ENCODE results near the gene DCC. TPM values are rescaled to one million over a fixed set of nuclear protein-coding genes. Genes with fewer than 3 reads are reported as not detected.

Gene DCC
- total RNA-seq, 3 donors from 2014 or later = under 0.01 to 1.6 (median 0.15) TPM

DNA sequence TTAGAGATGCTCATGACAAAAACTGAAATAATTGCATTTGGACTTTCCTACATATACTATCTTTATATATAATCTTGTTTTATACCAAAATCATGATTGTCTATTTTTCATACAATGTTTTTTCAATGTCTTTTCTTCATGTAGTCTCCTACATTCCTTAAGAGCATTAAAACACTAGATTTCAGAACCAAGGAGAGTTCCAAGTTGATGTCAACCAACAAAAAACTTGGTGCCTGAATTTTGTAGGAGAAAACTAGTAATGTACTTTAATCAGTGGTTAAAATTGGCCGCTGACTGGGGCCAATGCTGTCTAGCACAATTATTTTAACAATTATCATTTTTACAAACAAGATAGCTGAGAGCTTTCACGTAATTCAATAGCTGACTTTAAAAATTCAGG, 678.8 kb downstream of the DCC start:
- Histone ChIP-seq H3K27me3 (no peaks in the 10 kb centered on the region), H3K4me1 (no peaks in the 10 kb centered on the region), H3K36me3 (no peaks in the 10 kb centered on the region), H3K27ac (no peak overlapping the region), H3K4me3 (no peak overlapping the region), H3K9me3 (no peaks in the 10 kb centered on the region)
- intact Hi-C loops (cut with DNase I; ENCODE audit: low total_unique reads) = no loop called here
- TF ChIP-seq POLR2A (IDR thresholded peaks at IDR 0.05) (no peak), POLR2AphosphoS5 (IDR thresholded peaks at IDR 0.05) (no peak)
- TF ChIP-seq, protein P1, sequence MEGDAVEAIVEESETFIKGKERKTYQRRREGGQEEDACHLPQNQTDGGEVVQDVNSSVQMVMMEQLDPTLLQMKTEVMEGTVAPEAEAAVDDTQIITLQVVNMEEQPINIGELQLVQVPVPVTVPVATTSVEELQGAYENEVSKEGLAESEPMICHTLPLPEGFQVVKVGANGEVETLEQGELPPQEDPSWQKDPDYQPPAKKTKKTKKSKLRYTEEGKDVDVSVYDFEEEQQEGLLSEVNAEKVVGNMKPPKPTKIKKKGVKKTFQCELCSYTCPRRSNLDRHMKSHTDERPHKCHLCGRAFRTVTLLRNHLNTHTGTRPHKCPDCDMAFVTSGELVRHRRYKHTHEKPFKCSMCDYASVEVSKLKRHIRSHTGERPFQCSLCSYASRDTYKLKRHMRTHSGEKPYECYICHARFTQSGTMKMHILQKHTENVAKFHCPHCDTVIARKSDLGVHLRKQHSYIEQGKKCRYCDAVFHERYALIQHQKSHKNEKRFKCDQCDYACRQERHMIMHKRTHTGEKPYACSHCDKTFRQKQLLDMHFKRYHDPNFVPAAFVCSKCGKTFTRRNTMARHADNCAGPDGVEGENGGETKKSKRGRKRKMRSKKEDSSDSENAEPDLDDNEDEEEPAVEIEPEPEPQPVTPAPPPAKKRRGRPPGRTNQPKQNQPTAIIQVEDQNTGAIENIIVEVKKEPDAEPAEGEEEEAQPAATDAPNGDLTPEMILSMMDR (IDR thresholded peaks at IDR 0.05) = no peak
- DNase-seq (ENCODE audit: low spot score in 2 of 2) = no peak

DNA sequence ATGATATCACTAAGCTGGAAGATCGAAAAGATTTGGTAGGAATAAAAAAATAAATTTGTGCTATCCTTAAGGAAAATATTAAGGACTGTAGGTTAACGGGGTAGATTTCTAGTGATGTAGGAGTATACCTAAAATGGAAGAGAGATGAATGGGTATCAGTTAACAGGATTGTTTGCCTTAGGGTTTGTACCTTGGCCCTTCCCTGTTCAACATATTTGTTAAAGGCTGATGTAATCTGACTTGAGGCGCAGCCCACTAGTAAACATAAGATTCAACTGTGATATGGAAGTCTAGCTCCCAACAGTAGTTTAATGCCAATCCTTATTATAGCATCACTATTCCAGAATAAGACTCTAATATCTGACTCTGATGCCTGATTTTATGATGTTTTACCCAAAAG, 685.2 kb downstream of the DCC start:
- Histone ChIP-seq H3K9me3 (no peaks in the 10 kb centered on the region), H3K27ac (no peak overlapping the region), H3K27me3 (no peaks in the 10 kb centered on the region), H3K4me3 (no peak overlapping the region), H3K4me1 (no peaks in the 10 kb centered on the region), H3K36me3 (no peaks in the 10 kb centered on the region)
- intact Hi-C loops (cut with DNase I; ENCODE audit: low total_unique reads) = no loop called here
- no peak for DNase-seq (ENCODE audit: low spot score in 2 of 2)
- TF ChIP-seq POLR2A (IDR thresholded peaks at IDR 0.05) = no peak
- TF ChIP-seq, protein P1 (IDR thresholded peaks at IDR 0.05) = no peak
- no peak for TF ChIP-seq POLR2AphosphoS5 (IDR thresholded peaks at IDR 0.05)

DNA sequence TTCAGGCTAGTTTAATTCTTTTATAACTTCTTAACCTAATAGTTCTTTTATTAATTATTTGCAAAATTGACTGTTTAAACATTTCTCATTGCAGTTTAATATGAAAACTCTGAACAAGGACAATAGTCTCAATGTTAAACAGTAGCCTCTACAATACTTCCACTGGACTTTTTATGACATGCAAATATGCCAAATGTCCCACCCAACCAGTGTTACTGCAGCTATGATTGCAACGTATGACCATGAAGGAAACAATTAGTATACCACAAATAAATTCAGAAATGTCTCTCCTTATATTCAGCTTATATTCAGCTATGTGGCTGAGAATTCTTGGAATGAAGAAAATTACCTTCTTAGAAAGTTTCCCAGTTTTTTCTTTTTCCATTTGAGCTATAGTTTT, 688.6 kb downstream of the DCC start:
- H3K4me3 ChIP-seq = no peak overlapping the region
- TF ChIP-seq, protein P1 (IDR thresholded peaks at IDR 0.05) = no peak
- TF ChIP-seq POLR2A (IDR thresholded peaks at IDR 0.05) = no peak
- no peak for TF ChIP-seq POLR2AphosphoS5 (IDR thresholded peaks at IDR 0.05)
- intact Hi-C loops (cut with DNase I; ENCODE audit: low total_unique reads) = no loop called here
- H3K9me3 ChIP-seq = no peaks in the 10 kb centered on the region
- H3K27ac ChIP-seq = no peak overlapping the region
- H3K36me3 ChIP-seq = no peaks in the 10 kb centered on the region
- H3K27me3 ChIP-seq = no peaks in the 10 kb centered on the region
- DNase-seq (ENCODE audit: low spot score in 2 of 2) = no peak
- H3K4me1 ChIP-seq = no peaks in the 10 kb centered on the region

DNA sequence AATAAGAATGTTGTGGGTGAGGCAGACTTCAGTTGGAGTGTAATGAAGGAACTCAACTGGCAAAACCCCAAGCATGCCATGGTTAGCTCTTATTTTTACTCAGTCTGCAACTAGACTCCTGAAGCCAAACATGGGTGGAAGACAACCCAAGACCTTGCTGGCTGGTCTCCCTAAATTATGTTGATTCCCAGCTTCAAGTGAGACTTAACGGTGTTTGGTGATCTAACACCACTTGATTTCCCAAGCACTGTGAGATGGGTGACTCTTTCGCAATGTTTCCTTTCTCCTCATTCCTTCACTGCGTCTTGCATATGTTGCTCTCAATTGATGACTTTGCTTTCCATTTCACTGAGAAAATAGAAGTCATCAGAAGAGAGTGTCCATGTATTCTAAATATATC, 693.1 kb downstream of the DCC start:
- DNase-seq (ENCODE audit: low spot score in 2 of 2) = no peak
- Histone ChIP-seq H3K9me3 (no peaks in the 10 kb centered on the region), H3K27me3 (no peaks in the 10 kb centered on the region), H3K4me3 (no peak overlapping the region), H3K36me3 (no peaks in the 10 kb centered on the region), H3K27ac (no peak overlapping the region), H3K4me1 (no peaks in the 10 kb centered on the region)
- intact Hi-C loops (cut with DNase I; ENCODE audit: low total_unique reads) = no loop called here
- TF ChIP-seq POLR2A (IDR thresholded peaks at IDR 0.05) (no peak), POLR2AphosphoS5 (IDR thresholded peaks at IDR 0.05) (no peak)
- TF ChIP-seq, protein P1 (IDR thresholded peaks at IDR 0.05) = no peak

DNA sequence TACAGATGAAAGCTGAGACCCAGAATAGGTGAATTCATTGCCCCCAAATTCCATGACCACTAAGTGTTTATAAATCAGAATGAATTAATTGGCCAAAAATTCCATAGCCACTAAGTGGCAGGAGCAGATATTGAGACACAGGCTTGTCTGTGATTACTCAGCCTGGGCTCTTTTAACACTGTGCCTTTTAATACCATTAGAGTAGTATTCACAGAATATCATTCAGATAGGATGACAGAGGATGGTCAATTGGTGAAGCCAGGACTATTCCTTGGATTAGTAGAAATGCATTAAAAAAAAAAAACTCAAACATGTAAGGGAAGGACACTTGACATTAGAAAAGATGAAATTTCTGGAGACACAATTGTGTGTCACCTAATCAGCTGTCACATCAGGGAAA, 698.6 kb downstream of the DCC start:
- H3K9me3 ChIP-seq = no peaks in the 10 kb centered on the region
- TF ChIP-seq POLR2AphosphoS5 (IDR thresholded peaks at IDR 0.05) = no peak
- TF ChIP-seq, protein P1 (IDR thresholded peaks at IDR 0.05) = no peak
- TF ChIP-seq POLR2A (IDR thresholded peaks at IDR 0.05) = no peak
- H3K27me3 ChIP-seq = no peaks in the 10 kb centered on the region
- H3K36me3 ChIP-seq = no peaks in the 10 kb centered on the region
- intact Hi-C loops (cut with DNase I; ENCODE audit: low total_unique reads) = no loop called here
- no peaks in the 10 kb centered on the region for H3K4me1 ChIP-seq
- no peak overlapping the region for H3K4me3 ChIP-seq
- DNase-seq (ENCODE audit: low spot score in 2 of 2) = no peak
- no peak overlapping the region for H3K27ac ChIP-seq
